DLD1 (cell line): ENCODE measurements around the gene GRAMD4.

Source experiments
- in situ Hi-C: cut with HindIII; loops from 2 replicates; pipeline ENCODE4 v1.10.0; 2017; ENCODE audit warnings: low sequenced_read_pairs

GRAMD4 gene

GRCh38 chr22:46619830-46620501 is at the start of gene GRAMD4:
Gene GRAMD4 (plus strand): TSS chr22:46620386. CDS start chr22:46626800, 6,414 bp downstream.
- in situ Hi-C loops: no loop called here

- in situ Hi-C loops: loop anchor here (25.0 kb wide), 1 partner anchor 134 kb away; no protein-coding TSS in a partner anchor
Measured at GRCh38 chr22:46571642-46572250, 48.4 kb upstream of the GRAMD4 start.

GRCh38 chr22:46572911-46573780 is 47.0 kb upstream of the GRAMD4 start:
- in situ Hi-C loops: loop anchor here (25.0 kb wide), 1 partner anchor 136 kb away; no protein-coding TSS in a partner anchor

GRCh38 chr22:46573781-46574437 is 46.3 kb upstream of the GRAMD4 start:
- in situ Hi-C loops: loop anchor here (25.0 kb wide), 1 partner anchor 137 kb away; no protein-coding TSS in a partner anchor

- in situ Hi-C loops: loop anchor here (25.0 kb wide), 1 partner anchor 137 kb away; no protein-coding TSS in a partner anchor
Measured at GRCh38 chr22:46574438-46574992, 45.7 kb upstream of the GRAMD4 start.

GRCh38 chr22:46574993-46575910 is 44.9 kb upstream of the GRAMD4 start:
- in situ Hi-C loops: loop anchor here (25.0 kb wide), 1 partner anchor 138 kb away; no protein-coding TSS in a partner anchor

- in situ Hi-C loops: no loop called here
Measured at GRCh38 chr22:46575911-46576555, 44.2 kb upstream of the GRAMD4 start.

- in situ Hi-C loops: no loop called here
Measured at GRCh38 chr22:46576556-46577367, 43.4 kb upstream of the GRAMD4 start.

GRCh38 chr22:46577368-46578249 is 42.6 kb upstream of the GRAMD4 start:
- in situ Hi-C loops: no loop called here

GRCh38 chr22:46578251-46578823 is 41.8 kb upstream of the GRAMD4 start:
- in situ Hi-C loops: no loop called here

- in situ Hi-C loops: no loop called here
Measured at GRCh38 chr22:46578824-46579561, 41.2 kb upstream of the GRAMD4 start.

- in situ Hi-C loops: no loop called here
Measured at GRCh38 chr22:46579751-46580449, 40.3 kb upstream of the GRAMD4 start.

- in situ Hi-C loops: no loop called here
Measured at GRCh38 chr22:46580940-46581537, 39.1 kb upstream of the GRAMD4 start.

- in situ Hi-C loops: no loop called here
Measured at GRCh38 chr22:46581538-46582244, 38.5 kb upstream of the GRAMD4 start.
